Measurements from ENCODE around the gene SH3BP2. TPM values are rescaled to one million over a fixed set of nuclear protein-coding genes. Genes with fewer than 3 reads are reported as not detected.

SH3BP2 gene
- total RNA-seq, 6 experiments from 2014 or later, result 17.6 to 25.4 (median 20.5) TPM

DNA sequence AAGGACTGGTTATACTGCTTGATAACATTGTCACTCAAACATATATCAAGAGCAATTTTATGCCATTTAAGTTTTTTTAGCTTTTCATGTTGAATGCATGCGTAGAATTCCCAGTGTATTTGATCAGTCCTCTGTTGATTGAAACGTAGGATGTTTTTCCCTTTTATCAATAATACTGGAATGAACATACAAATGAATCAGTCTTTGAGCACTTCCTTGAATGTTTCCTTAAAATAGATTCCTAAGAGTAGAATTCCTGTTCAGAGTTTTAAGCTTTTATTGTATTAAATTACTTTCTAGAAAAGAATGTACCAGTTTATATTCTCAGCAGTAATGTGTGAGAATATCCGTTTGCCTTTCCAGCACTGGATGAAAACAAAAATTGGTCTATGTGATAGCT lies 88.5 kb downstream of the SH3BP2 start:
- TF ChIP-seq, protein P1, sequence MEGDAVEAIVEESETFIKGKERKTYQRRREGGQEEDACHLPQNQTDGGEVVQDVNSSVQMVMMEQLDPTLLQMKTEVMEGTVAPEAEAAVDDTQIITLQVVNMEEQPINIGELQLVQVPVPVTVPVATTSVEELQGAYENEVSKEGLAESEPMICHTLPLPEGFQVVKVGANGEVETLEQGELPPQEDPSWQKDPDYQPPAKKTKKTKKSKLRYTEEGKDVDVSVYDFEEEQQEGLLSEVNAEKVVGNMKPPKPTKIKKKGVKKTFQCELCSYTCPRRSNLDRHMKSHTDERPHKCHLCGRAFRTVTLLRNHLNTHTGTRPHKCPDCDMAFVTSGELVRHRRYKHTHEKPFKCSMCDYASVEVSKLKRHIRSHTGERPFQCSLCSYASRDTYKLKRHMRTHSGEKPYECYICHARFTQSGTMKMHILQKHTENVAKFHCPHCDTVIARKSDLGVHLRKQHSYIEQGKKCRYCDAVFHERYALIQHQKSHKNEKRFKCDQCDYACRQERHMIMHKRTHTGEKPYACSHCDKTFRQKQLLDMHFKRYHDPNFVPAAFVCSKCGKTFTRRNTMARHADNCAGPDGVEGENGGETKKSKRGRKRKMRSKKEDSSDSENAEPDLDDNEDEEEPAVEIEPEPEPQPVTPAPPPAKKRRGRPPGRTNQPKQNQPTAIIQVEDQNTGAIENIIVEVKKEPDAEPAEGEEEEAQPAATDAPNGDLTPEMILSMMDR (IDR thresholded peaks at IDR 0.05), result no peak
- H3K9me3 Mint-ChIP-seq, result no peaks in the 10 kb centered on the region
- peaks cover 1% of the 10 kb centered on the region; the same call in 1 of the 2 replicates for H3K27me3 Mint-ChIP-seq (ENCODE audit: insufficient read depth)
- H3K4me1 Mint-ChIP-seq (ENCODE audit: low read depth), result peaks cover 51% of the 10 kb centered on the region
- H3K4me3 Mint-ChIP-seq, result peak overlapping the region; percentile 63
- peak overlapping the region; percentile 85 for H3K27ac Mint-ChIP-seq
- peaks cover 56% of the 10 kb centered on the region for H3K36me3 Mint-ChIP-seq (ENCODE audit: low read depth)
- no peak for DNase-seq

DNA sequence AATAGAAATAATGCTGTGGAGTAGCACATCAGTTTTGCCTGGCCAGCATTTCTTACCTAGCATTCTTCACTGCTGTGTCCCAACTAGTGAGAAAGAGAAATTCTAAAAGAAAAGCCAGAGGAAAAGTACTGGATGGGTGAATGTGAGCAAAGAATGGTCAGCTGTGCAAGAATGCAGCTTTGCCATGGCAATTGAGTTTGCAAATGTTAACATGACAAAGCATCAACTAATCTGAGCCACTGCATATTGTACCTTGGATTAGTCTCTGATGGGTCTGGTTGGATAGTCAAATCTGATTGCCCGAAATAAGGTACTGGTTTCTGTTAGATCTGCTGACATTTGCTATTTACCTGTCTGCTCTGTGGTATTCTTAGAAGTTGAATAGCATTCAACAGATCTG lies 89.5 kb downstream of the SH3BP2 start:
- Mint-ChIP-seq H3K27ac (peak overlapping the region; percentile 85), H3K4me3 (peak overlapping the region; percentile 63; the same call in 1 of the 2 replicates), H3K36me3 (ENCODE audit: low read depth) (peaks cover 58% of the 10 kb centered on the region), H3K4me1 (ENCODE audit: low read depth) (peaks cover 46% of the 10 kb centered on the region), H3K9me3 (no peaks in the 10 kb centered on the region), H3K27me3 (ENCODE audit: insufficient read depth) (peaks cover 1% of the 10 kb centered on the region; the same call in 1 of the 2 replicates)
- DNase-seq, result peak; percentile 50
- TF ChIP-seq, protein P1 (IDR thresholded peaks at IDR 0.05), result no peak

GRCh38 chr4:2886161-2886560 lies 93.3 kb downstream of the SH3BP2 start:
- no peaks in the 10 kb centered on the region for H3K9me3 Mint-ChIP-seq
- TF ChIP-seq, protein P1 (IDR thresholded peaks at IDR 0.05), result no peak
- peaks cover 31% of the 10 kb centered on the region for H3K36me3 Mint-ChIP-seq (ENCODE audit: low read depth)
- H3K27me3 Mint-ChIP-seq (ENCODE audit: insufficient read depth), result peaks cover 2% of the 10 kb centered on the region
- no peak for DNase-seq
- H3K27ac Mint-ChIP-seq, result no peak overlapping the region
- H3K4me1 Mint-ChIP-seq (ENCODE audit: low read depth), result peaks cover 37% of the 10 kb centered on the region
- H3K4me3 Mint-ChIP-seq, result no peak overlapping the region

- Mint-ChIP-seq H3K27me3 (ENCODE audit: insufficient read depth) (peaks cover 3% of the 10 kb centered on the region), H3K36me3 (ENCODE audit: low read depth) (peaks cover 28% of the 10 kb centered on the region), H3K4me3 (no peak overlapping the region), H3K27ac (no peak overlapping the region), H3K9me3 (no peaks in the 10 kb centered on the region), H3K4me1 (ENCODE audit: low read depth) (peaks cover 37% of the 10 kb centered on the region)
- TF ChIP-seq, protein P1 (IDR thresholded peaks at IDR 0.05), result no peak
- no peak for DNase-seq
Observed at GRCh38 chr4:2886622-2887021, 93.7 kb downstream of the SH3BP2 start.

GRCh38 chr4:2887343-2887742 lies 94.5 kb downstream of the SH3BP2 start:
- Mint-ChIP-seq H3K36me3 (ENCODE audit: low read depth) (peaks cover 28% of the 10 kb centered on the region), H3K4me1 (ENCODE audit: low read depth) (peaks cover 35% of the 10 kb centered on the region), H3K9me3 (no peaks in the 10 kb centered on the region), H3K4me3 (no peak overlapping the region), H3K27me3 (ENCODE audit: insufficient read depth) (peaks cover 3% of the 10 kb centered on the region), H3K27ac (no peak overlapping the region)
- TF ChIP-seq, protein P1 (IDR thresholded peaks at IDR 0.05), result no peak
- no peak for DNase-seq

- TF ChIP-seq, protein P1 (IDR thresholded peaks at IDR 0.05), result no peak
- peaks cover 3% of the 10 kb centered on the region for H3K27me3 Mint-ChIP-seq (ENCODE audit: insufficient read depth)
- no peak for DNase-seq
- no peak overlapping the region for H3K27ac Mint-ChIP-seq
- peaks cover 24% of the 10 kb centered on the region for H3K4me1 Mint-ChIP-seq (ENCODE audit: low read depth)
- no peak overlapping the region for H3K4me3 Mint-ChIP-seq
- H3K9me3 Mint-ChIP-seq, result no peaks in the 10 kb centered on the region
- peaks cover 28% of the 10 kb centered on the region for H3K36me3 Mint-ChIP-seq (ENCODE audit: low read depth)
Observed at GRCh38 chr4:2888886-2889285, 96.0 kb downstream of the SH3BP2 start.

Data from HFFc6 (cell line).